WERI-Rb-1 (cell line): Measurements from ENCODE around the gene SAMD14.

Experiments
- DNase-seq: peaks from one replicate; pipeline ENCODE4 v3.0.0-alpha.2; 2020
- H3K27ac ChIP-seq: fragments of 250-450 bp; sonication (Bioruptor Pico); 2 replicates; pipeline ENCODE4 v1.5.1; 2020; ENCODE audit warnings: mild to moderate bottlenecking, moderate library complexity
- H3K27me3 ChIP-seq: fragments of 250-450 bp; sonication (Bioruptor Pico); 2 replicates; pipeline ENCODE4 v1.5.1; 2021; ENCODE audit warnings: mild to moderate bottlenecking, low read depth, moderate library complexity; ENCODE audit not compliant: insufficient read depth, severe bottlenecking
- H3K36me3 ChIP-seq: fragments of 250-450 bp; sonication (Bioruptor Pico); 2 replicates; pipeline ENCODE4 v1.5.1; 2020; ENCODE audit warnings: mild to moderate bottlenecking, moderate library complexity
- H3K4me3 ChIP-seq: 2 replicates; pipeline ENCODE4 v1.5.1; 2011; ENCODE audit warnings: low read depth, mild to moderate bottlenecking, control low read depth, low read length
- H3K9me3 ChIP-seq: fragments of 250-450 bp; sonication (Bioruptor Pico); 2 replicates; pipeline ENCODE4 v1.5.1; 2021; ENCODE audit warnings: mild to moderate bottlenecking, moderate library complexity; ENCODE audit not compliant: severe bottlenecking
- TF ChIP-seq, protein P1 (sequence below): IDR thresholded peaks from 2 replicates; pipeline ENCODE4 v1.5.1; 2011; ENCODE audit warnings: low read depth, mild to moderate bottlenecking, control low read depth, inconsistent platforms, low read length

The SAMD14 gene

DNA sequence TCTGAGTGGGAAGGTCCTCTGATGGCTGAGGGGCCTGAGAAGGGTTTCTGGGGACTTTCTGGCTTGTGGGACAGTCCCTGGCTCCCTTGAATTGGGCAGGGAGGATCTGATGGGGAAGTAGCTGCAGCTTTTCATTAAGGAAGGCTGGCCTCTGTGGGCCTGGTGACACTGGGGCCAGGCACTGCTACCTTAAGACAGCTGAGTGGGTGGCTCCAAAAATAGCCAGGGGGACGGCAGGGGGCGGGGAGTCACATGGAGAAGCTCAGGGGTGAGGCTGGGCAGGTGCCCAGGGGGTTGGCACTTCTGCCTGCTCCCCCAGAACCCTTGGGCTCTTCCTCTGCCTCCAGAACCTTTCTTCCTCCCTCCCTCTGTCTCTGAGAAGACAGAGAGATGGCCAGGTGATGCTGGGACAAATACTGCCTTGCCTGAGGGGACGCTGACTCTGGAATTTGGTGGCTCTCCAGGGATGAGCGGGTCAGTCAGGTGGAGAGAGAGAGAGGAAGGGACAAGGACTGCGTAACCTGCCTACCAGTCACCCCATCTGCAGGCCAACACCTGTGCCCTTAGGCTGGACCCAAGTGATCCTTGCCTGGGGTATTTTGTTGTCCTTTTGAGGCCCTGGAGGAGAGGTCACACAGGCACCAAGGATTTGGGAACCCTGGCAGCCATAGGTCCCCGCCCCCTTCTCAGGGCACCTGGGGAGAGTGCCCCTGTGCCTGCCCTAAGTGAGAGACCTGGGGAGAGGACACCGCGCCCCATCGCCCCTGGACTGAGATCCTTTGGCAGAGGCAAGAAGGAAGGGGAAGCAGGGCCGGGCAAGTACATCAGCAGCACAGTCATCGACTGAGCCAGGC is 34.1 kb upstream of the SAMD14 start:
- H3K4me3 ChIP-seq = no peak overlapping the region
- H3K27me3 ChIP-seq = no peaks in the 10 kb centered on the region
- TF ChIP-seq, protein P1, sequence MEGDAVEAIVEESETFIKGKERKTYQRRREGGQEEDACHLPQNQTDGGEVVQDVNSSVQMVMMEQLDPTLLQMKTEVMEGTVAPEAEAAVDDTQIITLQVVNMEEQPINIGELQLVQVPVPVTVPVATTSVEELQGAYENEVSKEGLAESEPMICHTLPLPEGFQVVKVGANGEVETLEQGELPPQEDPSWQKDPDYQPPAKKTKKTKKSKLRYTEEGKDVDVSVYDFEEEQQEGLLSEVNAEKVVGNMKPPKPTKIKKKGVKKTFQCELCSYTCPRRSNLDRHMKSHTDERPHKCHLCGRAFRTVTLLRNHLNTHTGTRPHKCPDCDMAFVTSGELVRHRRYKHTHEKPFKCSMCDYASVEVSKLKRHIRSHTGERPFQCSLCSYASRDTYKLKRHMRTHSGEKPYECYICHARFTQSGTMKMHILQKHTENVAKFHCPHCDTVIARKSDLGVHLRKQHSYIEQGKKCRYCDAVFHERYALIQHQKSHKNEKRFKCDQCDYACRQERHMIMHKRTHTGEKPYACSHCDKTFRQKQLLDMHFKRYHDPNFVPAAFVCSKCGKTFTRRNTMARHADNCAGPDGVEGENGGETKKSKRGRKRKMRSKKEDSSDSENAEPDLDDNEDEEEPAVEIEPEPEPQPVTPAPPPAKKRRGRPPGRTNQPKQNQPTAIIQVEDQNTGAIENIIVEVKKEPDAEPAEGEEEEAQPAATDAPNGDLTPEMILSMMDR = no peak
- no peaks in the 10 kb centered on the region for H3K36me3 ChIP-seq
- no peaks in the 10 kb centered on the region for H3K9me3 ChIP-seq
- H3K27ac ChIP-seq = no peak overlapping the region
- no peak for DNase-seq

DNA sequence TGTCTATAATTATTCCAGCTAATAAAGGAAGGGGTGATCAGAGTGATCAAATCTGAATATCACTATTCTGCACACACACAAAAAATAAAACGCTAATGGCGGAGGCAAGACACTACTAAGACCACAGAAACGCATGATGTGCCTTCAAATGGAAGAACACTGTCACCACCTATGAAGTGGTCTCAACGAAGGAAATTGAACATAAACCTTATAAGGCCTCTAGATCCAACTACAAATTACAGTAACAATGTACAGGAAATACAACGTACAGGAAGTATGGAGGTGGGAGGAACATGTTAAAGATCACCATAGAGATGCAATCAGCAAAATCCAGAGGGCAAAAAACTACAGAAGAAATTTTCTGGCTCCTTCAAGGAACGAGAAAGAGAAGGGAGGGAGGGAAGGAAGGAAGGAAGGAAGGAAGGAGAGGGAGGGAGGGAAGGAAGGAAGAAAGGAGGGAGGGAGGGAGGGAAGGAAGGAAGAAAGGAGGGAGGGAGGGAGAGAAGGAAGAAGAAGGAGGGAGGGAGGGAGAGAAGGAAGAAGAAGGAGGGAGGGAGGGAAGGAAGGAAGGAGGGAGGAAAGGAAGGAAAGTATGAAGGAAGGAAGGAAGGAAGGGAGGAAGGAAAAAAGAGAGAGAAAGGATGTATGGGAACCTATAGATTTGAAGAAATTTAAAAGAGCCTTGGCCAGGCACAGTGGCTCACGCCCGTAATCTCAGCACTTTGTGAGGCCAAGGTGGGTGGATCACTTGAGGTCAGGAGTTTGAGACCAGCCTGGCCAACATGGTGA is 32.7 kb upstream of the SAMD14 start:
- Histone ChIP-seq H3K4me3 (no peak overlapping the region), H3K27ac (no peak overlapping the region), H3K27me3 (no peaks in the 10 kb centered on the region), H3K36me3 (no peaks in the 10 kb centered on the region), H3K9me3 (no peaks in the 10 kb centered on the region)
- TF ChIP-seq, protein P1 = no peak
- no peak for DNase-seq

DNA sequence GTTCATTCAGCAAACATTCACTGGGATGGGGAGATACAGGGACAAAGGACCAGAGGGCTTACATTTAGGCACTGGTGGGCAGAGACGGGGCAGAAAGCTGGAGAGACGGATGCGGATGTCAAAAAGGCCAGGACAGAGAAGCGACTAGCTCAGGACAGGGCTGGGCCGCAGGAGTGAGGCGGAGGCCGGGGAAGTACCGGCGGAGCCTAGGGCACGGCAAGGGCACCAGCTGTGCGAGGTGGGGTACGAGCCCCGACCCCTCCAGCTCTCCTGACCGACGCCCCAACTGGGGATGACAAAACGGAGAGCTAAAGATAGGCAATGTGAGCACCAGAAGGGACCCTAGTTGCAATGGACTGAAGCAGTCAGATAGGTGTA is 31.9 kb upstream of the SAMD14 start:
- H3K27ac ChIP-seq = no peak overlapping the region
- H3K27me3 ChIP-seq = no peaks in the 10 kb centered on the region
- H3K4me3 ChIP-seq = peak overlapping the region; percentile 1; the same call in 1 of the 2 replicates
- DNase-seq = no peak
- no peaks in the 10 kb centered on the region for H3K36me3 ChIP-seq
- TF ChIP-seq, protein P1 = no peak
- H3K9me3 ChIP-seq = no peaks in the 10 kb centered on the region

DNA sequence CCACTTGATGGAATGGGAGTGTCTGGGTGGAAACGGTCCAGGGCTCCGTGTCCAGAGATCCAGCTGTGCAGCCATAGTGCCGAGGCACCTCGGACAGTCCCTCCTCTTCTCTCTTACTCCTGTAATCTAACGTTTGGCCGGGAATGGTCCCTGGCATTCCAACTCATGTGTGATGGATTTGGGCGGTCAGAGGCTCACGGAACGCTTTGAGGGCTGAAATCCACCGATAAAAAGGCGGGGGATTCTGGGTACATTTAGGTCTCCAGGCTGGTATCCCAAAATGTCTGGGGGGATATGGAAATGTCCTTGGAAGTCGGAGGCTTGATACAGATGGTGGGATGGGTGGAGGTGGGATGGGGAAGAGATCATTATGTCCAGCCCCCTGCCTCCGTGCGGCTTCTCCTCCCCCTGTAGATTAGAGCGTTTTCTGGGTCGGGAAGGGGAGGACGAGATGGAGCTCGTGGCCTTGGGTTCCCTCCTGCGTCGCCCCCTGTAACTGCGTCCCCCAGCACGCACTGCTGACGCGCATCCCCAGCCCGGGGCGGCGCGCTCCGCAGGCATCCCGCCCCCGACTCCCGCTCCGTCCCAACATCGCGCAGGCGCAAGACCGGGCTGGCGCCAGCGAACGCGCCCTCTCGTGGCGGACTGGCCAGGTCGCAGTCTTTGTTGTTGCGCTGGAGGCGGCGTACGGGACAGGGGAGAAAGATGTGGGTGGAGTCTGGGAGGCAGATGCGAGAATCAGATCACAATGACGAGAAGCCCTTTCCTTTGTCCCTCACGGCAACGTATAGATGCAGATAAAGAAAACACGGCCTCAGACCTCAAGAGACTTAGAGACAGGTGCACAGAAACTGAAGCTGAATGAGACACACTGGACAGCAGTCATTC is 31.3 kb upstream of the SAMD14 start:
- Histone ChIP-seq H3K27ac (peak overlapping the region; percentile 8; the same call in 1 of the 2 replicates), H3K4me3 (peak overlapping the region; percentile 42), H3K36me3 (no peaks in the 10 kb centered on the region), H3K27me3 (no peaks in the 10 kb centered on the region), H3K9me3 (no peaks in the 10 kb centered on the region)
- peak; percentile 96 for DNase-seq
- TF ChIP-seq, protein P1 = peak; percentile 96

DNA sequence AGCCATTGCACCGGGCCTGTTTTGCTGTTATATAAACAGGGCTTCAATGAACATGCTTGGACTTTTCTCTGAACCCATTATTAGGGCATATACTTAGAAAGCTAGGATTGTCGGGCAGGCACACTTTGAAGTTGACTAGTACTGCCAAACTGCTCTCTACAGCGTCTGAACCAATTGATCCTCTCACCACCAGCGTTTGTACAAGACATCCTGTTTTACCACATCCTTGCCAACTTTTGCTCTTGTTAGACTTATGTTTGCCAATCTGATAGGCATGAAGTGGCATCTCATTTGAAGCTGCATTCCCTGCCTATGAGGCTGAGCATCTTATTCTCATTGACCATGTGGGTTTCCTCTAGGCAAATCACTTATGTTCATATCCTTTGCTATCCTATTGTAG is 27.9 kb upstream of the SAMD14 start:
- no peak overlapping the region for H3K4me3 ChIP-seq

More for the DNA sequence above, 27.9 kb upstream of the SAMD14 start:
- TF ChIP-seq, protein P1 = no peak
- Histone ChIP-seq H3K27me3 (no peaks in the 10 kb centered on the region), H3K27ac (no peak overlapping the region), H3K9me3 (no peaks in the 10 kb centered on the region), H3K36me3 (no peaks in the 10 kb centered on the region)
- DNase-seq = no peak
